Suppressor macrophage treated with lipopolysaccharide for 4 hours (primary cell): ENCODE results near the gene FAM241A.
A peak's percentile ranks its signal among the peaks of the same experiment; 100 is the strongest.
"Not testable (repeated sequence)": the region's sequence is repeated elsewhere in the genome, so short reads cannot be mapped to it uniquely, and the experiment has no call there.

ENCODE experiments used
- DNase-seq: peaks from one replicate; pipeline ENCODE4 v3.0.0-alpha.2; 2020

FAM241A gene

GRCh38 chr4:112175840-112176239 lies 30.6 kb downstream of the FAM241A start:
- no peak for DNase-seq

DNA sequence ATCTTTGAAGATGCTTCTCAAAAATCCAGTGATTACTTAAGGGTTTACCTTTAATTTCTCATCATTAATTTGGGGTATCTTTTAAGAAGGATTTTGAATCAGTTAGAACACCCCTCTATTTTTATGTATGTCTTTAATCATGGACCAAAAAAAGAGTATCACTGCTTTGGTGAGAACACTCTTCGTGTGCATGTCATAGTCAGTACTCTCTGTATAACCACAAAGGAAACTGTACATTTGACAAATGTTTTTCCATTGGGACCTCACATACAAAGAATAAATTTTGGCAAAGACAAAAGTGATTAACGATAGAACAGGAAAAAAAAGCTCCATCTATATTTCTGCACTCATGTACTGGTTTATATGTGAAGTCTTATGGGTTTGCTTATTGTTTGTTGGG lies 31.3 kb downstream of the FAM241A start:
- DNase-seq = no peak

- not testable (repeated sequence) for DNase-seq
Measured at GRCh38 chr4:112178741-112179140, 33.5 kb downstream of the FAM241A start.

DNA sequence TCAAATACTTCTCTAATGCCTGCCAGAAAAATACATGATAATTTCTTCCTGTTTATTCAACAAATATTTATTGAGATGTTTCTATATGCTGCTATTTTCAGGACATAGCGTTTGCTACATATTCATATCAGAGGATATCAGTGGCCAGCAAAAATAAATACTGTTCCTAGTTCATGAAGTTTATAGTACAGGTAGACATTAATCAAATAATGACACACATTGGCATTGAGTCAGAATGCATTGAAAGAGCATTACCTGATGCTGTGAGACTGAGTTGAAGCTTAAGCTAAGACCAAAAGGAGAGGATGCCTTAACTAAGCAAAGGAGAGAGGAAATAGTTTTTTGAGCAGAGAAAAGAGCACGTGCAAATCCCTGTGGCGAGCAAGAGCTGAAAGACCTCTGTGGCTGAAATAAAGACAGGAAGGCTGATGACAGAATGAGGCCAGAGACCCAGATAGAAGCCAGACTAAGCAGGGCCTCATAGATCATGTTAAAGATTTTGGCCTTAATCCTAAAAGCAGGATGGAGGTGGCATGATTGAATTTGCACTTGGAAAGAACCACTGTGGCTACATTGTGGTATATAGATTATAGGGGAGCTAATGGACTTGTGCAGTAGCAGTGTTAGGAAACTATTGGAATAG lies 36.2 kb downstream of the FAM241A start:
- DNase-seq = no peak

- DNase-seq = no peak
Measured at GRCh38 chr4:112182604-112183003, 37.4 kb downstream of the FAM241A start.

- DNase-seq = no peak
Measured at GRCh38 chr4:112183252-112183651, 38.0 kb downstream of the FAM241A start.

DNA sequence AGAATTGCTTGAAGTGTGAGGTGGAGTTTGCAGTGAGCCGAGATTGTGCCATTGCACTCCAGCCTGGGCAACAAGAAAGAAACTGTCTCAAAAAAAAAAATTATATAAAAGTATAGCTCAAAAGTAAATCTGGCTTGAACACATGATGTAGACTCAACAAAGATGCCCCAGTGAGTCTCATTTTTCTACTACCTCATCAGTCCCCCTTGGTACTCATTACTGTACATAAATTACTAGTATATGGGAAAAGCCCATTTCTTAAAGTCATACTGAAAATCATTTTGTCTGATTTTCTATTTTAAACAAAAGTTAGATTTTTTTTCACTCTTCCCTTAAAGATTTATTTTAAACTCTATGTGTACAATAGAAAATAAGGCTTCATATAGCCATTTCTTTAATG lies 39.2 kb downstream of the FAM241A start:
- no peak for DNase-seq

GRCh38 chr4:112185334-112185733 lies 40.1 kb downstream of the FAM241A start:
- no peak for DNase-seq

DNA sequence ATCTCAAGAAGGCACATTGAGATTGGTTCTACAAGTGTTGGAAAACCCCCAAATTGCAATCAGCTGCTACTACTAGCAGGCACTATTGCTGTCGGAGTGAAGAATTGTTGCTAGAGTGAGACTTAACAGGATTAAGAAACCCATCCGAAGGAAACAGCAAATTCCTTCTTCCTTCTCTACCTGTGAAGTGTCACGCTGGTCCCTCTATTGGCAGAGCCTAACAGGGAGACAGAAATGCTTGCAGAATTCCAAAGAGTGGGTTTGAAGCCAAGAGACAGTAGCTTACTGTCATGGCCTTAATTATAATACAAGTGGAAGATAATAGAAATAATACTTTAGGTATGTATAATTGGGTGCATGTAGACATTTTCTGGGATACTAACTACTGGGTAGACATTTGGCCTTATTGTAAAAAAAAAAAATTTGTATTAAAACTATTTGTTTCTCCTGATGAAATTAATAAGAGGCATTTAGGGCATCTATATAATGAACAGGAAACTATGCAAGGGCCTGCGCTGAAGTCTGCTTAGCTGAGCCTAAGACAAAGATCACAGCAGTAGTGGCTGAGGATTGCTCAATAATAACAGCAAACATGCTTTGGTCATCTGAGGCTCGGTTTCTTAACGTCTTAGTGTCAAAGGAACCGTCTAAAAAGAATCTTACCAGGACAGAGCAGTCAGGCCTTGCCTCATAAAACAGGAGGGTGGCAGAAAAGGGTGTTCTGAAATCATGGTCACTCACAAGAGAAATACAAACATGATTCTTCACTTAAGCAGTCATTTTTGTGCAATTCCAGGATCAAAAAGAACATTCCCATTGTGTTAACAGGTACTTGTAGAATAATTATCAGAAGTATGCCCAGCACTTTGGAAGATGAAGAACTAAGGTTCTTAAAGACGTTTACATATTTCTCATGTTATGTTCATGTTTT lies 40.8 kb downstream of the FAM241A start:
- DNase-seq = peak; percentile 58

GRCh38 chr4:112189754-112190153 lies 44.5 kb downstream of the FAM241A start:
- no peak for DNase-seq

- no peak for DNase-seq
Measured at GRCh38 chr4:112190684-112191083, 45.4 kb downstream of the FAM241A start.

GRCh38 chr4:112196461-112196860 lies 51.2 kb downstream of the FAM241A start:
- no peak for DNase-seq

DNA sequence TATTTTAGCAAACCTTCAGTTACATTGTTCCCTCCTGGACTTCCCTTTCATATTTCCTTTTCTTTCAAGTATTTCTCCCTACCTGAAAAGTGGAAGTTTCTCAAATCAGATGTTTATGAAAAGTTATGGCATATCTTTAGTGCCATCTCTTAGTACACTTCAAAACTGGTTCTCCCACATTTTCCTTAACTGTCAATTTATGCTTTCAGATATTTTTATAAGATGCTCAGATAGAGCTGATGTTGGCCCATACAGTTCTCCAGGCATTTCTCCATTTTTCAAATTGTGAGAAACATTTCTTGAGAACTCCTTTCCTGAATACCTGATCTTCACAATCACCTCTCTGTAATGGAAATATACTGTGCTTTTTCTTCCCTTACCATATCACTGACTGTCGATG lies 53.8 kb downstream of the FAM241A start:
- DNase-seq = no peak

- DNase-seq = no peak
Measured at GRCh38 chr4:112201915-112202505, 56.8 kb downstream of the FAM241A start.

GRCh38 chr4:112203593-112203992 lies 58.3 kb downstream of the FAM241A start:
- DNase-seq = no peak

- peak; percentile 41 for DNase-seq
Measured at GRCh38 chr4:112206431-112206830, 61.2 kb downstream of the FAM241A start.

DNA sequence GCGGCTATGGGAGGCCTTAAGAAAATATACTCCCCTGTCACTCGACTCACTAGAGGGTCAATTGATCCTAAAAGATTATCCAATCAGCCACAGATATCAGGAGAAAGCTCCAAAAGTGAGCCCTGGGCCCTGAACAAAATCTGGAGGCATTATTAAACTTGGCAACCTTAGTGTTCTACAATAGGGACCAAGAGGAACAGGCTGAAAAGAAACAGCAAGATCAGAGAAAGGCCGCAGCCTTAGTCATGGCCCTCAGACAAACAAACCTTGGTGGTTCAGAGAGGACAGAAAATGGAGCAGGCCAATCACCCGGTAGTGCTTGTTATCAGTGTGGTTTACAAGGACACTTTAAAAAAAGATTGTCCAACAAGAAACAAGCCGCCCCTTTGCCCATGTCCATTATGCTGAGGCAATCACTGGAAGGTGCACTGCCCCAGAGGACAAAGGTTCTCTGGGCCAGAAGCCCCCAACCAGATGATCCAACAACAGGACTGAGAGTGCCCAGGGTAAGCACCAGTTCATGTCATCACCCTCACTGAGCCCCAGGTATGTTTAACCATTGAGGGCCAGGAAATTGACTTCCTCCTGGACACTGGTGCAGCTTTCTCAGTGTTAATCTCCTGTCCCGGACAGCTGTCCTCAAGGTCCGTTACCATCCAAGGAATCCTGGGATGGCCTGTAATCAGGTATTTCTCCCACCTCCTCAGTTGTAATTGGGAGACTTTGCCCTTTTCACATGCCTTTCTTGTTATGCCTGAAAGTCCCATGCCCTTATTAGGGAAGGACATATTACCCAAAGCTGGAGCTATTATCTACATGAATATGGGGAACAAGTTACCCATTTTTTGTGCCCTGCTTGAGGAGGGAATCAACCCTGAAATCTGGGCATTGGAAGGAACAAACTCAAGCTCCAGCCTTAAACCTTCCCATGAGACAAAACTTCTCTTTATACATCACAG lies 63.2 kb downstream of the FAM241A start:
- not testable (repeated sequence) for DNase-seq

- no peak for DNase-seq
Measured at GRCh38 chr4:112210777-112211176, 65.5 kb downstream of the FAM241A start.

DNA sequence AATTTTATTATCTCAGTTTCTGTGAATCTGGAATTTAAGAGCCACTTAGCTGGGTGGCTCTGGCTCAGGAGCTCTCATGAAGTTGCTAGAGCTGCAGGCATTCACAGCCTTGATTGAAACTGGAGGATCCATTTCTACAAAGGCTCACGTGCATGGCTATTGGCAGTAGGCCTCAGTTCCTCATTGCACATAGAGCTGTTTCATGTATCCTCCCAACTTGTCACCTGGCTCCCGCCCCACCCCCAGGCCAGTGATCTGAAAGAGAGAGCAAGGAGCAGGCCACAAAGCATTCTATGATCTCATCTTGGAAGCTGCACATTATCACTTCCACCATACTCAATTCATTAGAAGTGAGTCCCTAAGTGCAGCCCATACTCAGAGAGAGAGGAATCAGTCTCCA lies 67.8 kb downstream of the FAM241A start:
- DNase-seq = peak; percentile 35

GRCh38 chr4:112213856-112214255 lies 68.6 kb downstream of the FAM241A start:
- peak; percentile 88 for DNase-seq

- DNase-seq = peak; percentile 35
Measured at GRCh38 chr4:112214390-112215264, 69.4 kb downstream of the FAM241A start.
